MM.1S (cell line): ENCODE data around the gene NSUN3.

Source experiments
- DNase-seq: peaks from one replicate; pipeline ENCODE4 v3.0.0-alpha.2; 2015
- H2AFZ ChIP-seq: fragments of 300-600 bp; sonication (generic); 2 replicates; pipeline ENCODE4 v1.6.0; 2016; ENCODE audit warnings: antibody characterized with exemption, low read length
- H3F3A ChIP-seq: fragments of 300-600 bp; sonication (generic); 2 replicates; pipeline ENCODE4 v1.6.1; 2016; ENCODE audit warnings: mild to moderate bottlenecking, antibody characterized with exemption, low read length, moderate library complexity, mixed read lengths; ENCODE audit not compliant: insufficient read depth
- H3K27ac ChIP-seq: fragments of 300-600 bp; sonication (generic); 2 replicates; pipeline ENCODE4 v1.5.1; 2016; ENCODE audit warnings: mild to moderate bottlenecking, low read length
- H3K27me3 ChIP-seq: fragments of 300-600 bp; sonication (generic); replicated peaks from 2 replicates; pipeline ENCODE4 v1.6.0; 2016; ENCODE audit warnings: low read length; ENCODE audit not compliant: insufficient read depth
- H3K36me3 ChIP-seq: fragments of 300-600 bp; sonication (generic); replicated peaks from 2 replicates; pipeline ENCODE4 v1.6.1; 2016; ENCODE audit warnings: mild to moderate bottlenecking, low read length, mixed read lengths; ENCODE audit not compliant: insufficient read depth
- H3K4me1 ChIP-seq: fragments of 300-600 bp; sonication (generic); 2 replicates; pipeline ENCODE4 v1.6.1; 2016; ENCODE audit warnings: low read length, mixed read lengths
- H3K4me2 ChIP-seq: fragments of 300-600 bp; sonication (generic); 2 replicates; pipeline ENCODE4 v1.6.0; 2016; ENCODE audit warnings: low read depth, low read length
- H3K4me3 ChIP-seq: fragments of 300-600 bp; sonication (generic); 2 replicates; pipeline ENCODE4 v1.5.1; 2016; ENCODE audit warnings: low read length, mixed read lengths
- H3K79me2 ChIP-seq: fragments of 300-600 bp; sonication (generic); 2 replicates; pipeline ENCODE4 v1.6.1; 2016; ENCODE audit warnings: mixed run types, low read length, mixed read lengths
- H3K9ac ChIP-seq: fragments of 300-600 bp; sonication (generic); 2 replicates; pipeline ENCODE4 v1.6.1; 2016; ENCODE audit warnings: low read length, mixed read lengths
- H3K9me2 ChIP-seq: fragments of 300-600 bp; sonication (generic); replicated peaks from 2 replicates; pipeline ENCODE4 v1.6.1; 2016; ENCODE audit warnings: mild to moderate bottlenecking, low read length, mixed read lengths; ENCODE audit not compliant: insufficient read depth
- H3K9me3 ChIP-seq: fragments of 300-600 bp; sonication (generic); replicated peaks from 2 replicates; pipeline ENCODE4 v1.6.1; 2016; ENCODE audit warnings: mild to moderate bottlenecking, low read length, mixed read lengths; ENCODE audit not compliant: insufficient read depth
- H4K20me1 ChIP-seq: fragments of 300-600 bp; sonication (generic); 2 replicates; pipeline ENCODE4 v1.6.1; 2016; ENCODE audit warnings: mild to moderate bottlenecking, low read length, moderate library complexity, mixed read lengths; ENCODE audit not compliant: insufficient read depth
- EZH2 ChIP-seq: fragments of 300-600 bp; sonication (generic); optimal IDR thresholded peaks from 2 replicates; pipeline ENCODE3; 2017; ENCODE audit warnings: low read depth, mild to moderate bottlenecking, antibody characterized with exemption, low read length, mixed read lengths
- EZH2phosphoT487 ChIP-seq: fragments of 300-600 bp; sonication (generic); IDR thresholded peaks from 2 replicates; pipeline ENCODE4 v1.6.1; 2018; ENCODE audit warnings: antibody characterized with exemption, low read length
- TF ChIP-seq, protein P1 (sequence below): fragments of 300-600 bp; sonication (generic); IDR thresholded peaks from 2 replicates; pipeline ENCODE4 v1.5.1; 2016; ENCODE audit warnings: antibody characterized with exemption, low read length, mixed read lengths

The NSUN3 gene

DNA sequence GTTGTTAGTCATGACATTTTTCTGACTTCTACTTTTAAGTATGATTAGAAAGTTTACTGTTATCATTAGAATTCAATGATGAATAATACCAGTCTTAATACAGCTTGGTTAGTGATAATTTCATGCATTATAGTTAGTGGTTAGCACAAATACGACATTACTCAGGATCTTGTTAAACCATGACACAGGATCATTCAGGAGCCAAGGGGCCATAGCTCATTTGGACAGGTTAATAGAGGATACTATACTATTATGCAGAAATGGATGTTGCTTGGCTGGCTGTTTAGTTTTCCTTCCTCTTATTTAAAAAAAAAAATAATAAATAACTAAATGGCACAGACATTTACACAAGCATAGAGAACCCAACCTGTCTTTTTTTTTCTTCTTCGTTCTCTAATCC lies 55.5 kb downstream of the NSUN3 start:
- Histone ChIP-seq H3K4me3 (no peak overlapping the region), H3K9me3 (no peaks in the 10 kb centered on the region), H3K36me3 (no peaks in the 10 kb centered on the region), H3K27ac (no peak overlapping the region), H3K27me3 (no peaks in the 10 kb centered on the region), H3K9ac (no peak overlapping the region), H2AFZ (no peak overlapping the region), H3K4me2 (no peak overlapping the region), H3K4me1 (0 out of 2 replicates have a peak, but pooled peaks cover 3% of the 10 kb centered on the region), H3K9me2 (no peaks in the 10 kb centered on the region), H3F3A (no peaks in the 10 kb centered on the region), H4K20me1 (no peaks in the 10 kb centered on the region), H3K79me2 (no peaks in the 10 kb centered on the region)
- TF ChIP-seq EZH2phosphoT487, result no peak
- TF ChIP-seq, protein P1, sequence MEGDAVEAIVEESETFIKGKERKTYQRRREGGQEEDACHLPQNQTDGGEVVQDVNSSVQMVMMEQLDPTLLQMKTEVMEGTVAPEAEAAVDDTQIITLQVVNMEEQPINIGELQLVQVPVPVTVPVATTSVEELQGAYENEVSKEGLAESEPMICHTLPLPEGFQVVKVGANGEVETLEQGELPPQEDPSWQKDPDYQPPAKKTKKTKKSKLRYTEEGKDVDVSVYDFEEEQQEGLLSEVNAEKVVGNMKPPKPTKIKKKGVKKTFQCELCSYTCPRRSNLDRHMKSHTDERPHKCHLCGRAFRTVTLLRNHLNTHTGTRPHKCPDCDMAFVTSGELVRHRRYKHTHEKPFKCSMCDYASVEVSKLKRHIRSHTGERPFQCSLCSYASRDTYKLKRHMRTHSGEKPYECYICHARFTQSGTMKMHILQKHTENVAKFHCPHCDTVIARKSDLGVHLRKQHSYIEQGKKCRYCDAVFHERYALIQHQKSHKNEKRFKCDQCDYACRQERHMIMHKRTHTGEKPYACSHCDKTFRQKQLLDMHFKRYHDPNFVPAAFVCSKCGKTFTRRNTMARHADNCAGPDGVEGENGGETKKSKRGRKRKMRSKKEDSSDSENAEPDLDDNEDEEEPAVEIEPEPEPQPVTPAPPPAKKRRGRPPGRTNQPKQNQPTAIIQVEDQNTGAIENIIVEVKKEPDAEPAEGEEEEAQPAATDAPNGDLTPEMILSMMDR, result no peak
- TF ChIP-seq EZH2, result no peak
- no peak for DNase-seq

DNA sequence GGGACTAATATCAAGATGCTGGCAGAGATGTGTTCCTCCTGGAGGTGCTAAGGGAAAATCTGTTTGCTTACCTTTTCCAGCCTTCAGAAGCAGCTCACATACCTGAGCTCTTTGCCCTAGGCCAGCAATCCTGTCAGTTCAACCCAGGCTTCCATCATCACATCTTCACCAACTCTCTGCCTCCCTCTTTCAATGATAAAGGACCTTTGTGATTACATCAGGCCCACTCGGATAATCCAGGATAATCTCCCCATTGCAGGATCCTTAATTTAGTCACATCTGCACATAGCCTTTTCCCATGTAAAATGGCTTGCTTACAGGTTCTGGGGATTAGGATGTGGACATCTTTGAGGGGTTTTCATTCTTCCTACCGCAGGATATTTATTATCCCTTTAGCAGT lies 58.3 kb downstream of the NSUN3 start:
- Histone ChIP-seq H3F3A (no peaks in the 10 kb centered on the region), H3K27me3 (no peaks in the 10 kb centered on the region), H3K4me1 (no peaks in the 10 kb centered on the region), H3K27ac (no peak overlapping the region), H3K9ac (no peak overlapping the region), H3K9me2 (no peaks in the 10 kb centered on the region), H4K20me1 (no peaks in the 10 kb centered on the region), H3K4me2 (no peak overlapping the region), H3K79me2 (no peaks in the 10 kb centered on the region), H3K36me3 (no peaks in the 10 kb centered on the region), H2AFZ (no peak overlapping the region), H3K4me3 (no peak overlapping the region), H3K9me3 (no peaks in the 10 kb centered on the region)
- DNase-seq, result no peak
- TF ChIP-seq EZH2 (no peak), EZH2phosphoT487 (no peak)
- TF ChIP-seq, protein P1, result no peak

DNA sequence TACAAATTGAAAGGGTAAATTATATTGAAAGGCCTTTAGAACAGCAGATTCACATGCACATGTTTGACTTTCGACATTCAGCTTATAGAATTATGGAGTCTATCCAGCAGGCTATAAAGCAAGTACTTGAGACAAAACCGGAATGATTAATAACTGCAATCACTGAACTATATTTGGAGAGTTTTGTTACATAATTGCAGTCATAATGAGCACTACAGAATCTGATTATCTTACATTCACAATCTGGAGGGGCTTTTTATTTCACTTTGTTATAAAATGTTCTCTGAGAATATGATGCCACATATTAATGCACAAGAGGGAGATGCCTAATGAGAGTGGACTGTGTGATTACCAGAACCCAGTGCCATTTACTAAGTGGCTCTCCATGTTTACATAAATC lies 64.3 kb downstream of the NSUN3 start:
- H3K27ac ChIP-seq, result no peak overlapping the region
- H3K27me3 ChIP-seq, result no peaks in the 10 kb centered on the region
- no peaks in the 10 kb centered on the region for H3K79me2 ChIP-seq
- no peaks in the 10 kb centered on the region for H3K9me3 ChIP-seq
- peaks cover 7% of the 10 kb centered on the region for H3K4me1 ChIP-seq
- no peak overlapping the region for H2AFZ ChIP-seq
- H3K4me3 ChIP-seq, result no peak overlapping the region
- no peaks in the 10 kb centered on the region for H4K20me1 ChIP-seq
- H3K36me3 ChIP-seq, result no peaks in the 10 kb centered on the region
- H3K9ac ChIP-seq, result no peak overlapping the region
- no peak for DNase-seq
- no peaks in the 10 kb centered on the region for H3F3A ChIP-seq
- TF ChIP-seq, protein P1, result no peak
- TF ChIP-seq EZH2phosphoT487 (no peak), EZH2 (no peak)
- H3K9me2 ChIP-seq, result no peaks in the 10 kb centered on the region
- H3K4me2 ChIP-seq, result no peak overlapping the region
